Measurements from ENCODE around the gene FGF16.
"Not testable (repeated sequence)": the region's sequence is repeated elsewhere in the genome, so short reads cannot be mapped to it uniquely, and the experiment has no call there.

FGF16 gene

GRCh38 chrX:77446908-77447652, at the start of gene FGF16:
Gene FGF16, plus strand, starts transcription at chrX:77447389. Its CDS starts 286 bp downstream, at chrX:77447675.
- DNase-seq = no peak

- no peak for DNase-seq
Measured at GRCh38 chrX:77398330-77398954, 48.7 kb upstream of the FGF16 start.

GRCh38 chrX:77404419-77404818, 42.8 kb upstream of the FGF16 start:
- DNase-seq = no peak

GRCh38 chrX:77407821-77408220, 39.4 kb upstream of the FGF16 start:
- DNase-seq = not testable (repeated sequence)

- no peak for DNase-seq
Measured at GRCh38 chrX:77412631-77413030, 34.6 kb upstream of the FGF16 start.

- no peak for DNase-seq
Measured at GRCh38 chrX:77415161-77415560, 32.0 kb upstream of the FGF16 start.

- no peak for DNase-seq
Measured at GRCh38 chrX:77415882-77416281, 31.3 kb upstream of the FGF16 start.

GRCh38 chrX:77422891-77423648, 24.1 kb upstream of the FGF16 start:
- no peak for DNase-seq

GRCh38 chrX:77426811-77427210, 20.4 kb upstream of the FGF16 start:
- no peak for DNase-seq

GRCh38 chrX:77427611-77428010, 19.6 kb upstream of the FGF16 start:
- no peak for DNase-seq

- no peak for DNase-seq
Measured at GRCh38 chrX:77428551-77428950, 18.6 kb upstream of the FGF16 start.

- no peak for DNase-seq
Measured at GRCh38 chrX:77431227-77431626, 16.0 kb upstream of the FGF16 start.

GRCh38 chrX:77433001-77433400, 14.2 kb upstream of the FGF16 start:
- no peak for DNase-seq

GRCh38 chrX:77434962-77435361, 12.2 kb upstream of the FGF16 start:
- no peak for DNase-seq

- no peak for DNase-seq
Measured at GRCh38 chrX:77436271-77436670, 10.9 kb upstream of the FGF16 start.

- DNase-seq = no peak
Measured at GRCh38 chrX:77436682-77437081, 10.5 kb upstream of the FGF16 start.

GRCh38 chrX:77440330-77440729, 6.9 kb upstream of the FGF16 start:
- DNase-seq = no peak

- DNase-seq = no peak
Measured at GRCh38 chrX:77441033-77441432, 6.2 kb upstream of the FGF16 start.

GRCh38 chrX:77441479-77441878, 5.7 kb upstream of the FGF16 start:
- DNase-seq = no peak

GRCh38 chrX:77442728-77443127, 4.5 kb upstream of the FGF16 start:
- DNase-seq = no peak

- DNase-seq = no peak
Measured at GRCh38 chrX:77444075-77444474, 3.1 kb upstream of the FGF16 start.

- DNase-seq = no peak
Measured at GRCh38 chrX:77444545-77444944, 2.6 kb upstream of the FGF16 start.

- no peak for DNase-seq
Measured at GRCh38 chrX:77446029-77446585, 1.1 kb upstream of the FGF16 start.
